BJ (cell line): ENCODE results near the gene TCF15. TPM values are rescaled to one million over a fixed set of nuclear protein-coding genes. Genes with fewer than 3 reads are reported as not detected.

Experiments
- CTCF ChIA-PET: fragments of 350-600 bp; formaldehyde crosslinking; extraction: SDS; loops from one replicate; lab custom pipeline; 2021; ENCODE audit warnings: antibody characterized with exemption, inconsistent platforms; lab: Yijun Ruan, JAX
- POLR2A ChIA-PET: fragments of 300-600 bp; sonication (Branson Sonifier 250); formaldehyde crosslinking; extraction: SDS; loops from one replicate; lab custom pipeline; 2021; ENCODE audit warnings: antibody characterized with exemption; lab: Charles Lee
- DNase-seq: peaks from one replicate; pipeline ENCODE4 v3.0.0-alpha.2; 2011; ENCODE audit warnings: low read depth
- H3K27me3 ChIP-seq: 2 replicates; pipeline ENCODE4 v1.6.0; 2011; ENCODE audit warnings: low read length; ENCODE audit not compliant: control insufficient read depth, insufficient read depth
- H3K36me3 ChIP-seq: 2 replicates; pipeline ENCODE4 v1.5.1; 2011; ENCODE audit warnings: low read length; ENCODE audit not compliant: control insufficient read depth, insufficient read depth
- H3K4me3 ChIP-seq: 2 replicates; pipeline ENCODE4 v1.5.1; 2011; ENCODE audit warnings: low read depth, mild to moderate bottlenecking, control low read depth, low read length
- CTCF ChIP-seq: IDR thresholded peaks from 2 replicates; pipeline ENCODE4 v1.5.1; 2011; ENCODE audit warnings: low read depth, mild to moderate bottlenecking, control low read depth, inconsistent platforms, low read length, moderate library complexity; ENCODE audit not compliant: insufficient read depth
- polyA plus RNA-seq: library from polyadenylated mRNA; depleted of rRNA; stranded (reverse); fragments of >200 nt; gene quantifications from 2 replicates; pipeline ENCODE4 v1.2.3, GENCODE V29; 2011

Gene TCF15
- polyA plus RNA-seq, 1 experiment, result not detected

GRCh38 chr20:575230-575629 is 34.9 kb downstream of the TCF15 start:
- CTCF ChIA-PET, result interaction anchor here (1.0 to 1.7 kb wide), 2 partner anchors 12 to 72 kb away, joined by 3 to 4 read pairs; no protein-coding TSS in a partner anchor
- H3K36me3 ChIP-seq, result no peaks in the 10 kb centered on the region

GRCh38 chr20:574297-574942 is 35.7 kb downstream of the TCF15 start:
- CTCF ChIA-PET, result interaction anchor here (1.0 to 1.7 kb wide), 2 partner anchors 11 to 72 kb away, joined by 3 to 4 read pairs; no protein-coding TSS in a partner anchor
- DNase-seq, result no peak
- Histone ChIP-seq H3K4me3 (no peak overlapping the region), H3K36me3 (no peaks in the 10 kb centered on the region), H3K27me3 (peaks cover 20% of the 10 kb centered on the region)
- POLR2A ChIA-PET, result no interaction called here
- no peak for TF ChIP-seq CTCF

More at GRCh38 chr20:575230-575629, 34.9 kb downstream of the TCF15 start:
- TF ChIP-seq CTCF, result no peak
- peaks cover 20% of the 10 kb centered on the region for H3K27me3 ChIP-seq
- no peak overlapping the region for H3K4me3 ChIP-seq
- POLR2A ChIA-PET, result no interaction called here
- DNase-seq, result no peak

DNA sequence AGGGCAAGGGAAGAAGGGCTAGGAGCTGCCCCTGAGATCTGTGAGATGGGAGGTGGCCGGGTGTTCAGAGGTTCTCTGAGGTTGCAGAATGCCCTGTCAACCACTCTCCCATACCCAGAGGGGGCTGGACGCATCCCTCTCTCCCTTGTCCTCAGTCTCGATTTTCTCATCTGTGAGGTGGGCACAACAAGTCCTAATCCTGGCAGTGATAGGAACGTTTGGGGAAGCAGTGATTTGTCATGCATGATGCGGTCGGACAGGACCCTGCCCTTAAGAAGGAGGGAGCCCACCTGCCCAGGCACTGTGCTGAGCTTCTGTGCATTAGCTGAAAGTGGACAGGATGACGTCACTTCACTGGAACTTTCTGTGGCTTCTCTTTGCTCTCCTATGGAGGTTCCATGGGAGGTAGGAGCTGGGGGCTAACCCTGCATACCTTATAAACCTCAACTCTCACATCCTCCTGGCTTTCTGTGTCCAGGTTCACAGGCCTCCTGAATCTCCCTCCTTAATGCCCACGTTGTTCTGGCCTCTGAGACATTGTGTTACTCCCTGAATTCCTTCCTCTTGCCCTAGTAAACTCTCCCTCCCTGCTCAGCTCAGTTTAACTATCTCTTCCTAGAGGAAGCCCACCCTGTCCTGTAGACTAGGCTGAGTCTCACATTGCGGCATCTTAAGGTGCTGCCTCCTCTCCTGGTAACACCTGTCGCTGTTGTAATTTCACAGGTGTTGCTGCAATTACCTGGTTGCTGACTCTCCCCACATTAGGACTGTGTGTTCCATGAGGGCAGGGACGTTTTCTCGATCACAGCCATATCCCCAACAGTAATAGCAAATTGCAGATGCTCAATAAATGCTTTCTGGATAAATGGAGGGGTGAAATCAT is 36.5 kb downstream of the TCF15 start:
- DNase-seq, result no peak
- Histone ChIP-seq H3K36me3 (no peaks in the 10 kb centered on the region), H3K27me3 (peaks cover 24% of the 10 kb centered on the region), H3K4me3 (no peak overlapping the region)
- TF ChIP-seq CTCF, result no peak
- ChIA-PET CTCF (interaction anchor here (0.7 to 3.6 kb wide), 5 partner anchors 11 to 165 kb away, joined by 3 to 15 read pairs (median 3); no protein-coding TSS in a partner anchor), POLR2A (no interaction called here)

DNA sequence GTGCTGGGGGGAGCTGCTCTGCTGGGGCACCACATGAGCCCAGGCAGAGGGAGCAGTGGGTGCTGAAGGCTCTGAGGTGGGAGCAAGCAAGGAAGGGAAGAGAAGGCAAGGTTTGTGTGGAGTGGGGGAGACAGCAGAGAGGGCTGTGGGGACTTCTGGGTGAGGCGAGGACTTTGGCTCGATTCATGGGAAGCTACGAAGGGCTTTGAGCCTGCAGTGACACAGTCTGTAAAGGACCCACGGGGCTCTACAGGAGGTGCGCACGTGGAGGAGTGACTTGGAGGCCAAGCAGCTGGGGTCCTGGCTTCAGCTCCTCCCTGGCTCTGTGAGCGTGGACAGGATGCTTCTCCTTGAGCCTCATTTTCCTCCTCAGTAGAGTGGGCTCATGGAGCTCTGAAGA is 37.4 kb downstream of the TCF15 start:
- H3K27me3 ChIP-seq, result peaks cover 27% of the 10 kb centered on the region
- ChIA-PET CTCF (interaction anchor here (0.5 to 3.6 kb wide), 6 partner anchors 11 to 229 kb away, joined by 3 to 15 read pairs (median 5); no protein-coding TSS in a partner anchor), POLR2A (no interaction called here)
- no peak for TF ChIP-seq CTCF
- H3K36me3 ChIP-seq, result no peaks in the 10 kb centered on the region
- no peak overlapping the region for H3K4me3 ChIP-seq
- DNase-seq, result no peak
